Stimulated activated CD4-positive, alpha-beta T cell treated with anti-CD3 and anti-CD28 coated beads, Interleukin-4, amount 100 ng/mL, for 24 hours (primary cell): Measurements from ENCODE around the gene EIF3I.
"Not testable (repeated sequence)": the region's sequence is repeated elsewhere in the genome, so short reads cannot be mapped to it uniquely, and the experiment has no call there.

Source experiments
- DNase-seq: peaks from one replicate; pipeline ENCODE4 v3.0.0-alpha.2; 2020

EIF3I gene

DNA sequence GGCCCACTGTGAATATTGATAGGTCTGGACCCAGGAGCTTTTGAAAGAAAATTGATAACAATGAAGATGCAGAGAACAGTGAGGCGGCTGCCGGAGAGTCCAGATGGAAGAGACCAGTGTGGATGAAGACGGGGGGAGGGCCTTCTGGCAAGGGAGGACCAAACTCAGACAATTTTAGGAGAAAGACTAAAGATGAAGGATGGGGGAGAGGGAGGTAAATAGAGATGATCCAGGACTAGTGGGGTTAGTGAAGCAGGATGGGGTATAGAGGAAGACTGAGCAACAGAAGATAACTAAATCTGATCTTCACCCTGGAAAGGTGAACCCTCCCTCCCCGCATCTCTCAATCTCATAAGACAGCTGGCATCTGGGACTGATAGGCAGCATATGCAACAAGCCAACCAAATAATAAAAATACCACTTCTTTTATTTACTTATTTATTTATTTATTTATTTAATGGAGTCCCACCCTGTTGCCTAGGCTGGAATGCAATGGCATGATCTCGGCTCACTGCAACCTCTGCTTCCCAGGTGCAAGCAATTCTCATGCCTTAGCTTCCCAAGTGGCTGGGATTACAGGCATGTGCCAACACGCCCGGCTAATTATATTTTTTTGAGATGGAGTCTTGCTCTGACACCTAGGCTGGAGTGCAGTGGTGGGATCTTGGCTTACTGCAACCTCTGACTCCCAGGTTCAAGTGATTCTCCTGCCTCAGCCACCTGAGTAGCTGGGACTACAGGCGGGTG, 10.5 kb downstream of the EIF3I start:
- no peak for DNase-seq

DNA sequence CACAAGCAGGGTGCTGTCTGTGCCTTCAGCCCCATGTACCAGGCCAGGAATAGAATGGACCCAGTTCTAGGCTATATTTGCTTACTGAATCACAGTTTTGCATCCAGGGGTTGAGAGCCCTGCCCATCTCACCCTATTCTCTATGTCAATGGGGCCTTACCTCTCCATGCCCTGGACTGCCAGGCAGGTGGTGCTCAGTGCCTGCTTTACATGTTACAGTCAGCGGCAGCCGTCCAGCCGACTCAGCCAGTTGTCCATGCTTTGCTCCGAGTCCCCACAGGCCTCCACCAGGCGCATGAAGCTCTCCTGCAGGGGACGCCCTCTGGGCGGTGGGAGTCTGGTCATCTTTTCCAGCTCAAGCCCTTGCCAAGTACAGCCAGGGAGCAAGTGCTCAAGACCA, 12.6 kb downstream of the EIF3I start:
- DNase-seq = no peak

- DNase-seq = no peak
Measured at GRCh38 chr1:32239337-32239736, 17.1 kb downstream of the EIF3I start.

GRCh38 chr1:32239790-32240139, 17.6 kb downstream of the EIF3I start:
- DNase-seq = no peak

- DNase-seq = peak; percentile 53
Measured at GRCh38 chr1:32240140-32240951, 18.1 kb downstream of the EIF3I start.

DNA sequence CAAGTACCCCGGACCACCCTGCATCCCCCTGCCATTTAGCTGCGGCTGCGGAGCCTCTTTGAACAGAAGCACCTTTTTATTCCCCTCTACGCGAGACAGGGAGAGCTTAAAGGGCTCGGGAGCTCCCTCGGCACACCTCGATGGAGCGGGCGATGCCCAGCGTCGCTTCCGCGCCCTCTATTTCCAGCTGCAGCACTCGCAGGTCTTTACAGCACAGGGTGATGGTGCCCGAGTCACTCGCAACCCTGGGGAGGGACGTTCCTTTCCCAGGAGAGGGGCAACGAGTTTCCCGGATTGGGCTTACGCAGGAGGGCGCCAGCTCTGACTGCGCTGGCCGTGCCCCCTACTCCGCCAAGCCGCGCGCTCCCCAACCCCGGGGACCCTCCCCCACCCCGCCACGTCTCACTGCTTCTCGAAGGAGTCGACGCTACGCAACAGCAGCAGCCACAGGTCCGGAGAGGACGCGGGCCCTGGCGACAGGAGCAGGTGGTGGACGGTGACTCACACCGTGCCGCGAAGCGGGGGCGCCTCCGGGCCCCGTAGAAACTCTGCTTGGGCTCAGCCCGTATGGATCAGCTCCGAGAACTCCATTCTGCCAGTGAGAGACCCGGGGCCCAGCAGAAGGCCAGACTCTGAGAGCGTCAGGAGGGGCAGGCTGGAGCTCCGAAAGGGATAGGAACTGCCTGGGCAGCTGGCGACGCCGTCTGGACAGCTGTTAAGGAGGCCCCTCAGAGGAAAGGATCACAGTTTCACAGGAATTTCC, 19.0 kb downstream of the EIF3I start:
- peak; percentile 34 for DNase-seq

DNA sequence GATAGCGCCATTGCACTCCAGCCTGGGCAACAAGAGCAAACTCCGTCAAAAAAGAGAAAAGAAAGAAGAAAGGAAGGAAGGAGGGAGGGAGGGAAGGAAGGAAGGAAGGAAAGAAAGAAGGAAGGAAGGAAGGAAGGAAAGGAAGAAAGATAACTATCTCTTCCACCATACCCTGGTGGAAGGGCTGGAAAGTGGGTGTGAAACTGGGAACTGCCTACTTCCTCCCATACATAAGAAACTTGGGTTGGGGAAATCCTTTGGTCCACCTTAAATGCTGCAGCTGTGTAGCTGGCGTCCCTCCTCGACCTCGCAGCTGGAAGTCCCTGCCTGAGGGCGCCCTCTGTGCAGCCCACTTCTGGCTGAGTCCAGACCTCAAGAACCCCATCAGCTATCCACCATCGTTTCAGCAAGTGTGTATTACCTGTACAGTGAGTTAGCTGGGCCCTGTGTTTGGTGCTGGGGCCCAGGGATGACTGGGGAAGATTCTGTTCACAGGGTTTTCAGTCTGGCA, 20.2 kb downstream of the EIF3I start:
- DNase-seq = no peak

GRCh38 chr1:32246888-32247273, 24.7 kb downstream of the EIF3I start, which contains the start of gene FAM167B:
Gene FAM167B (plus strand): TSS chr1:32247222. CDS start chr1:32247422, 200 bp downstream.
- DNase-seq = no peak

DNA sequence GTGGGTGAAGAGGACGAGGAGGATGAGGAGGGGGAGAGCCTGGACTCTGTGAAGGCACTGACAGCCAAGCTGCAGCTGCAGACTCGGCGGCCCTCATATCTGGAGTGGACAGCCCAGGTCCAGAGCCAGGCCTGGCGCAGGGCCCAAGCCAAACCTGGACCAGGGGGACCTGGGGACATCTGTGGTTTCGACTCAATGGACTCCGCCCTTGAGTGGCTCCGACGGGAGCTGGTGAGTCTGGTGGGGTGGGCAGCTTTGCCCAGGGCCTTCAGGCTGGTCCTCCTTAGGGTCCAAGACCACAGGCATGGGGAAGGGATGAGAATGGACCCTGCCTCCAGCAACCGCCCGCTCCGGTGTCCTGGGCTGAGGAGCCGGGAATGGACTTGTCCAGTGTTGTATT, 25.2 kb downstream of the EIF3I start:
- DNase-seq = no peak

- peak; percentile 83 for DNase-seq
Measured at GRCh38 chr1:32247983-32248889, 26.0 kb downstream of the EIF3I start.

DNA sequence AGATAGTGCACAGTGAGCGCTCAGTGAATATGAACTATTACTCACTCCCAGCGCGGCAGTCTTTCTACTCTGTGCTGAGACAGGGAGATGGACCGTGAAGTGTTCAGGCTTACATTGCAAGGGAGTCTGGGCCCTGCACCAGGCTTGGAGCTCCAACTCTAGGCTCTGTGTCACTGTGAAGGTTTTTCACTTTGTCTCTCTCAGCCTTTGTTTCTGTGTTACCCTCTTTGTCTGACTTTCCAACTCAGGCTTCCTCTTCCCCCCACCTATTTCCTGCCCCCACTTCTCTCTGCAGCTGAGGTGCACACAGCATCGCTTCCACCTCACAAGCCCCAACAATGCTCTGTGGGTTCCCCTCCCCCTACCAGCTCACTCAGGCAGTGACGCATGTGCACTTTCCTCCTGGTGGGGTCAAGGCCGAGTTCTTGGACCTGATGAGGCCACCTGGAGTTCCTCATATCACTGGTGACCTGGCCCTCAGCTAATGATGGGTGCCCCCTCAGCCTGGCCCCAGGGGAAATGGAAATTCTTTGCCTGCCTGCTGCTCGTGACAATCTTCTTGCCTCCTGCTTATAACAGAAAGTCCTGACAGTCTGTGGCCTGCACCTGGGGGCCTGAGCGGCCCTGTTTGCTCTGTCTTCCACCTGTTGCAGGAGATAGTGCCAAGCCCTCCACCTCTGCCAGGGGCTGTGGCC, 27.8 kb downstream of the EIF3I start:
- DNase-seq = peak; percentile 82

DNA sequence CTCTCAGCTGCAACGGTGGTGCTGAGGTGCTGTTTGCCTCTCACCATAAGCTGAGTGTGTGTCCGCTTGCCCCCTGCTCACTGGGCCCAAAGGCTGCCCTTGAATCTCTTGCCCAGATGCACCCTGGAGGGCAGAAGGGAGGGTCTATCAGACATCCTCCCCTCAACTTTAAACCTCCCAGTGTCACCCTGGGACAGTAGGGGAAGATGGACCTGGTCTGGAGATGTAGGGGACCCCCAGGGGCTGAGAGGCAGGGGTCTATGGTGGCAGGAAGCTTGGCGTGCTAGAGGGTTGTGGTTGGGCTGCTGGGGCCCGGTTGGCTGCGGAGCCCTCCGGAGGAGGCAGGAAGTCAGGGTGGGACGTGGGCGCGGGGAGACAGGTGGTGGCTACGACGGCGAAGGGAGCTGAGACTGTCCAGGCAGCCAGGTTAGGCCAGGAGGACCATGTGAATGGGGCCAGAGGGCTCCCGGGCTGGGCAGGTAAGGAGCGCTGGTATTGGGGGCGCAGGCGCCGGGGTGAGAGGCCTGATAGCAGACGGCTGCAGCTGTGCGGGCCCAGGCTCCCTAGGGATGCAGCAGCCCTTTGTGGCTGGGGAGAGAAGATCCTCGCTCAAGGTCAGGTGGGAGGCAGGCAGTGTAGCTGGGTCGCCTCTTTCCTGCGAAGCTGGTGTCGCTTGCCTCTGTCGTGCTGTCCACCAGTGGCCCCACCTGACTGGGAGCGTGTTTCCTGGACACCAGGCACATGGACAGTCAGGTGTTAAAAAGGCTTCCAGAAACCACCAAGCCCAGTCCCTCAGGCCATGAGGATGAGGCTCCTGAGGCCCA, 28.9 kb downstream of the EIF3I start, which contains the start of gene LCK:
TSS of gene LCK (plus strand) at position 373 of the 824 bp plus-strand sequence. CDS start 23,065 bp downstream, outside the sequence.
- DNase-seq = peak; percentile 71

- no peak for DNase-seq
Measured at GRCh38 chr1:32255072-32256071, 33.2 kb downstream of the EIF3I start.

GRCh38 chr1:32256473-32257226, 34.4 kb downstream of the EIF3I start:
- no peak for DNase-seq

DNA sequence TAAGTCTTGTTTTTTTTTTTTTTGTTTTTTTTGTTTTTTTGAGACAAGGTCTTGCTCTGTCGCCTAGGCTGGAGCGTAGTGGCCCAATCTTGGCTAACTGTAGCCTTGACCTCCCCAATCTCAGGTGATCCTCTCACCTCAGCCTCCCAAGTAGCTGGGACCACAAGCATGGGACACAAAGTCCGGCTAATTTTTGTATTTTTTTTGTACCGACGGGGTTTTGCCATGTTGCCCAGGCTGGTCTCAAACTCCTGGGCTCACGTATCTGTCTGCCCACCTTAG, 35.0 kb downstream of the EIF3I start:
- DNase-seq = no peak

DNA sequence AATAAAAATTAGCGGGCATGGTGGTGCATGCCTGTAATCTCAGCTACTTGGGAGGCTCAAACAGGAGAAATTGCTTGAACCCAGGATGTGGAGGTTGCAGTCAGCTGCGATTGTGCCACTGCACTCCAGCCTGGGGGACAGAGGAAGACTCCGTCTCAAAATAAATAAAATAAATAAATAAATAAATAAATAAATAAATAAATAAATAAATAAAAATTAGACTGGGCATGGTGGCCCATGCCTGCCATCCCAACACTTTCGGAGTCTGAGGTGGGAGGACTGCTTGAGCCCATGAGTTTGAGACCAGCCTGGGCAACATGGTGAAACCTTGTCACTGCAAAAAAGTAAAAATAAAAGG, 41.0 kb downstream of the EIF3I start:
- not testable (repeated sequence) for DNase-seq

GRCh38 chr1:32263744-32264143, 41.5 kb downstream of the EIF3I start:
- DNase-seq = no peak

DNA sequence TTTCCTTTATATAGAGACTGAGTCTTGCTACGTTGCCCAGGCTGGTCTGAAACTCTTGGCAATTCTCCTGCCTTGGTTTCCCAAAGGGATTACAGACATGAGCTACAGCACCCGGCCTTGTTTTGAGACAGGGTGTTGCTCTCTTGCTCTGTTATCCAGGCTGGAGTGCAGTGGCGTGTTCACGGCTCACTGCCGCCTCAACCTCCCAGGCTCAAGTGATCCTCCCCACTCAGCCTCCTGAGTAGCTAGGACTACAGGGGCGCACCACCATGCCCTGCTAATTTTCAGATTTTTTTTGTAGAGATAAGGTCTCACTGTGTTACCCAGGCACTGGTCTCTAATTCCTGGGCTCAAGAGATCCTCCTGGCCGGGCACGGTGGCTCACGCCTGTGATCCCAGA, 43.6 kb downstream of the EIF3I start:
- DNase-seq = no peak
